ENCODE results near the gene DIP2B. TPM values are rescaled to one million over a fixed set of nuclear protein-coding genes. Genes with fewer than 3 reads are reported as not detected.

DIP2B gene
- total RNA-seq, 1 donor from 2014 or later = 30.2 TPM

GRCh38 chr12:50507474-50507838 lies 2.7 kb downstream of the DIP2B start:
- H3K4me1 Mint-ChIP-seq (ENCODE audit: low read depth) = peaks cover 34% of the 10 kb centered on the region
- H3K27me3 Mint-ChIP-seq = no peaks in the 10 kb centered on the region
- DNase-seq (ENCODE audit: low spot score, unreplicated experiment) = no peak
- H3K27ac Mint-ChIP-seq = no peak overlapping the region
- H3K36me3 Mint-ChIP-seq (ENCODE audit: insufficient read depth) = no peaks in the 10 kb centered on the region
- H3K4me3 Mint-ChIP-seq (ENCODE audit: low read depth) = peak overlapping the region; percentile 46
- H3K9me3 Mint-ChIP-seq (ENCODE audit: low read depth) = no peaks in the 10 kb centered on the region
- TF ChIP-seq CTCF (IDR thresholded peaks at IDR 0.05; ENCODE audit: unreplicated experiment) = no peak

- no peak overlapping the region for H3K27ac Mint-ChIP-seq
- no peaks in the 10 kb centered on the region for H3K36me3 Mint-ChIP-seq (ENCODE audit: insufficient read depth)
- no peak for DNase-seq (ENCODE audit: low spot score, unreplicated experiment)
- H3K4me3 Mint-ChIP-seq (ENCODE audit: low read depth) = peak overlapping the region; percentile 46
- no peak for TF ChIP-seq CTCF (IDR thresholded peaks at IDR 0.05; ENCODE audit: unreplicated experiment)
- peaks cover 34% of the 10 kb centered on the region for H3K4me1 Mint-ChIP-seq (ENCODE audit: low read depth)
- no peaks in the 10 kb centered on the region for H3K27me3 Mint-ChIP-seq
- H3K9me3 Mint-ChIP-seq (ENCODE audit: low read depth) = no peaks in the 10 kb centered on the region
These were observed 3.1 kb downstream of the DIP2B start for GRCh38 chr12:50507930-50508329.

GRCh38 chr12:50508414-50508813 lies 3.6 kb downstream of the DIP2B start:
- H3K4me3 Mint-ChIP-seq (ENCODE audit: low read depth) = no peak overlapping the region
- no peaks in the 10 kb centered on the region for H3K9me3 Mint-ChIP-seq (ENCODE audit: low read depth)
- H3K27ac Mint-ChIP-seq = no peak overlapping the region
- no peaks in the 10 kb centered on the region for H3K36me3 Mint-ChIP-seq (ENCODE audit: insufficient read depth)
- H3K27me3 Mint-ChIP-seq = no peaks in the 10 kb centered on the region
- DNase-seq (ENCODE audit: low spot score, unreplicated experiment) = no peak
- H3K4me1 Mint-ChIP-seq (ENCODE audit: low read depth) = peaks cover 34% of the 10 kb centered on the region
- TF ChIP-seq CTCF (IDR thresholded peaks at IDR 0.05; ENCODE audit: unreplicated experiment) = no peak

- no peak overlapping the region for H3K4me3 Mint-ChIP-seq (ENCODE audit: low read depth)
- H3K9me3 Mint-ChIP-seq (ENCODE audit: low read depth) = no peaks in the 10 kb centered on the region
- peaks cover 34% of the 10 kb centered on the region for H3K4me1 Mint-ChIP-seq (ENCODE audit: low read depth)
- H3K27ac Mint-ChIP-seq = peak overlapping the region; percentile 43
- no peak for DNase-seq (ENCODE audit: low spot score, unreplicated experiment)
- H3K27me3 Mint-ChIP-seq = no peaks in the 10 kb centered on the region
- H3K36me3 Mint-ChIP-seq (ENCODE audit: insufficient read depth) = no peaks in the 10 kb centered on the region
- no peak for TF ChIP-seq CTCF (IDR thresholded peaks at IDR 0.05; ENCODE audit: unreplicated experiment)
These were observed 4.3 kb downstream of the DIP2B start for GRCh38 chr12:50508970-50509663.

GRCh38 chr12:50514526-50515276 lies 9.9 kb downstream of the DIP2B start:
- peak overlapping the region; percentile 17 for H3K27ac Mint-ChIP-seq
- no peak for DNase-seq (ENCODE audit: low spot score, unreplicated experiment)
- H3K4me3 Mint-ChIP-seq (ENCODE audit: low read depth) = no peak overlapping the region
- H3K36me3 Mint-ChIP-seq (ENCODE audit: insufficient read depth) = no peaks in the 10 kb centered on the region
- no peak for TF ChIP-seq CTCF (IDR thresholded peaks at IDR 0.05; ENCODE audit: unreplicated experiment)
- H3K9me3 Mint-ChIP-seq (ENCODE audit: low read depth) = no peaks in the 10 kb centered on the region
- no peaks in the 10 kb centered on the region for H3K27me3 Mint-ChIP-seq
- H3K4me1 Mint-ChIP-seq (ENCODE audit: low read depth) = peaks cover 12% of the 10 kb centered on the region

All from progenitor cell of endocrine pancreas (in vitro differentiated cells).